DOHH2 (cell line): ENCODE results near the gene APOLD1.

Source experiments
- H3F3A ChIP-seq: fragments of 200-600 bp; sonication (generic), shearing (Covaris generic); 2 replicates; pipeline ENCODE4 v1.6.0; 2016; ENCODE audit warnings: antibody characterized with exemption, mild to moderate bottlenecking; ENCODE audit not compliant: control insufficient read depth, insufficient read depth
- H3K27ac ChIP-seq: fragments of 200-600 bp; sonication (generic); 2 replicates; pipeline ENCODE4 v1.5.1; 2014; ENCODE audit warnings: low read depth, mild to moderate bottlenecking, low read length, moderate library complexity
- H3K27me3 ChIP-seq: fragments of 200-600 bp; sonication (generic); 2 replicates; pipeline ENCODE4 v1.6.1; 2014; ENCODE audit warnings: mild to moderate bottlenecking, low read length, mixed read lengths; ENCODE audit not compliant: control insufficient read depth
- H3K36me3 ChIP-seq: fragments of 200-600 bp; sonication (generic); 2 replicates; pipeline ENCODE4 v1.6.1; 2014; ENCODE audit warnings: mild to moderate bottlenecking, low read length, moderate library complexity, mixed read lengths; ENCODE audit not compliant: control insufficient read depth
- H3K4me1 ChIP-seq: fragments of 200-600 bp; sonication (generic); 2 replicates; pipeline ENCODE4 v1.6.1; 2014; ENCODE audit warnings: mild to moderate bottlenecking, low read length, mixed read lengths; ENCODE audit not compliant: control insufficient read depth
- H3K4me2 ChIP-seq: fragments of 200-600 bp; sonication (generic); 2 replicates; pipeline ENCODE4 v1.6.0; 2014; ENCODE audit warnings: mild to moderate bottlenecking, low read length, moderate library complexity
- H3K4me3 ChIP-seq: fragments of 200-600 bp; sonication (generic); 2 replicates; pipeline ENCODE4 v1.5.1; 2014; ENCODE audit warnings: mild to moderate bottlenecking, low read length, mixed read lengths
- H3K79me2 ChIP-seq: fragments of 200-600 bp; sonication (generic); 2 replicates; pipeline ENCODE4 v1.6.1; 2014; ENCODE audit warnings: mild to moderate bottlenecking, low read length, mixed read lengths; ENCODE audit not compliant: control insufficient read depth
- H3K9me2 ChIP-seq: fragments of 200-600 bp; sonication (generic); replicated peaks from 2 replicates; pipeline ENCODE4 v1.6.1; 2014; ENCODE audit warnings: mild to moderate bottlenecking, low read length, mixed read lengths; ENCODE audit not compliant: control insufficient read depth
- H3K9me3 ChIP-seq: fragments of 200-600 bp; sonication (generic); 2 replicates; pipeline ENCODE4 v1.6.1; 2014; ENCODE audit warnings: antibody characterized with exemption, low read length, mixed read lengths; ENCODE audit not compliant: control insufficient read depth, insufficient read depth
- H4K20me1 ChIP-seq: fragments of 200-600 bp; sonication (generic); 2 replicates; pipeline ENCODE4 v1.6.0; 2014; ENCODE audit warnings: low read depth, mild to moderate bottlenecking, antibody characterized with exemption, low read length, moderate library complexity; ENCODE audit not compliant: control insufficient read depth, insufficient read depth
- CTCF ChIP-seq: fragments of 200-600 bp; sonication (generic); IDR thresholded peaks from one replicate; pipeline ENCODE4 v1.5.1; 2014; ENCODE audit warnings: antibody characterized with exemption, mild to moderate bottlenecking, low read depth, low read length; ENCODE audit not compliant: poor library complexity, severe bottlenecking
- EZH2phosphoT487 ChIP-seq: fragments of 200-600 bp; sonication (generic); IDR thresholded peaks from 2 replicates; pipeline ENCODE4 v1.6.1; 2017; ENCODE audit warnings: borderline replicate concordance, mild to moderate bottlenecking, antibody characterized with exemption, low read length, moderate library complexity, mixed read lengths

Gene APOLD1

GRCh38 chr12:12757121-12757520 lies 28.3 kb upstream of the APOLD1 start:
- Histone ChIP-seq H3K27me3 (no peaks in the 10 kb centered on the region), H3K9me3 (no peaks in the 10 kb centered on the region), H3K36me3 (no peaks in the 10 kb centered on the region), H4K20me1 (no peaks in the 10 kb centered on the region), H3K4me2 (no peak overlapping the region), H3K79me2 (no peaks in the 10 kb centered on the region), H3F3A (no peaks in the 10 kb centered on the region), H3K4me3 (no peak overlapping the region), H3K4me1 (no peaks in the 10 kb centered on the region), H3K9me2 (no peaks in the 10 kb centered on the region), H3K27ac (no peak overlapping the region)
- TF ChIP-seq EZH2phosphoT487 = no peak
- no peak for TF ChIP-seq CTCF

- Histone ChIP-seq H3K27ac (no peak overlapping the region), H3K79me2 (no peaks in the 10 kb centered on the region), H3K36me3 (no peaks in the 10 kb centered on the region), H4K20me1 (no peaks in the 10 kb centered on the region), H3K4me3 (no peak overlapping the region), H3K27me3 (no peaks in the 10 kb centered on the region), H3K4me1 (no peaks in the 10 kb centered on the region), H3K9me3 (no peaks in the 10 kb centered on the region), H3F3A (no peaks in the 10 kb centered on the region), H3K4me2 (no peak overlapping the region), H3K9me2 (no peaks in the 10 kb centered on the region)
- TF ChIP-seq CTCF (no peak), EZH2phosphoT487 (no peak)
Measured at GRCh38 chr12:12759234-12759915, 26.1 kb upstream of the APOLD1 start.

- H3K36me3 ChIP-seq = no peaks in the 10 kb centered on the region
- H3K9me2 ChIP-seq = no peaks in the 10 kb centered on the region
- no peak for TF ChIP-seq CTCF
Measured at GRCh38 chr12:12764824-12765223, 20.6 kb upstream of the APOLD1 start.

More at GRCh38 chr12:12764824-12765223, 20.6 kb upstream of the APOLD1 start:
- no peaks in the 10 kb centered on the region for H4K20me1 ChIP-seq
- no peak overlapping the region for H3K4me3 ChIP-seq
- no peak overlapping the region for H3K4me2 ChIP-seq
- H3K27ac ChIP-seq = no peak overlapping the region
- H3K4me1 ChIP-seq = no peaks in the 10 kb centered on the region
- no peaks in the 10 kb centered on the region for H3K9me3 ChIP-seq
- H3K27me3 ChIP-seq = no peaks in the 10 kb centered on the region
- no peaks in the 10 kb centered on the region for H3F3A ChIP-seq
- no peaks in the 10 kb centered on the region for H3K79me2 ChIP-seq
